Adrenal gland (tissue), 12 donors: ENCODE results near the gene CTNND2. TPM values are rescaled to one million over a fixed set of nuclear protein-coding genes. Genes with fewer than 3 reads are reported as not detected.

ENCODE experiments used
- DNase-seq, 7 donors: peaks; one replicate each; pipeline ENCODE4 v3.0.0-alpha.2; 2019 to 2020
- H3K27ac ChIP-seq, 5 donors: fragments of 200-600 bp; sonication (generic) in 4 of 5; 1 replicate in 3 of 5; 2 replicates in 2 of 5; pipeline versions ENCODE4 v1.5.1 to v1.8.0; 2016 to 2020; ENCODE audit warnings: mild to moderate bottlenecking in 1 of 5
- H3K27me3 ChIP-seq: fragments of 200-600 bp; 2 replicates; pipeline ENCODE4 v1.8.0; 2021
- H3K36me3 ChIP-seq, 2 donors: fragments of 200-600 bp; replicated peaks in 1 of 2; 1 replicate in 1 of 2; 2 replicates in 1 of 2; pipeline versions ENCODE4 v1.5.1 to v1.8.0; 2018 to 2022
- H3K4me1 ChIP-seq, 2 donors: fragments of 200-600 bp; replicated peaks in 1 of 2; 1 replicate in 1 of 2; 2 replicates in 1 of 2; pipeline versions ENCODE4 v1.5.1 to v1.8.0; 2018 to 2021
- H3K4me3 ChIP-seq, 4 donors: fragments of 200-600 bp; sonication (generic) in 3 of 4; one replicate each; pipeline ENCODE4 v1.5.1; 2016 to 2018
- H3K9me3 ChIP-seq, 3 donors: fragments of 200-600 bp; sonication (generic) in 1 of 3; replicated peaks in 1 of 3; 1 replicate in 2 of 3; 2 replicates in 1 of 3; pipeline versions ENCODE4 v1.5.1 to v1.8.0; 2016 to 2021
- POLR2A ChIP-seq, 2 donors: fragments of 450-650 bp; IDR thresholded peaks; one replicate each; pipeline ENCODE4 v1.6.1; 2017; ENCODE audit warnings: antibody characterized with exemption in 2 of 2, mild to moderate bottlenecking in 2 of 2, moderate library complexity in 1 of 2
- WGBS, 4 donors: extraction: QIAGEN DNeasy Blood & Tissue Kit in 2 of 4; methylation state at CpG; one replicate each; pipeline versions ENCODE4 v1.1.5 to v1.1.7; 2013 to 2017; 5-methylcytosine and 5-hydroxymethylcytosine counted together
- intact Hi-C, 2 donors: fragments of 100-400 bp; cut with DNase I; formaldehyde crosslinking; loops; one replicate each; pipeline versions ENCODE4 v1.14.1 to v1.15.0; 2022 to 2023
- polyA plus RNA-seq, 3 donors: library from polyadenylated mRNA; stranded (reverse); fragments of 200-250 nt in 2 of 3; fragments of 350-450 nt in 1 of 3; fragmentation: Illumina TruSeq in 1 of 3; extraction: RNeasy Lipid Tissue Mini Kit (QIAGEN cat#74804) in 1 of 3; gene quantifications; one replicate each; pipeline ENCODE4 v1.2.3, GENCODE V29; 2013 to 2014
- total RNA-seq, 9 donors: library from RNA; depleted of rRNA in 4 of 9; stranded (reverse); fragments of >200 nt in 4 of 9; fragments of 120-200 nt in 1 of 9; fragmentation: NEBNext Ultra II Directional in 1 of 9; extraction: Animal tissue kit (Norgen Biotek cat#: 25700) in 1 of 9; gene quantifications; one replicate each; pipeline versions ENCODE4 v1.1.0 to v1.2.4, GENCODE V29; 2013 to 2023
- TF ChIP-seq, protein P1 (sequence below), 6 experiments: fragments of 450-650 bp in 4 of 6; fragments of 200-600 bp in 2 of 6; sonication (generic) in 1 of 6; IDR thresholded peaks; 1 replicate in 5 of 6; 2 replicates in 1 of 6; pipeline versions ENCODE4 v1.5.1 to v1.8.0; 2016 to 2021; ENCODE audit warnings: antibody characterized with exemption in 6 of 6, mild to moderate bottlenecking in 2 of 6, moderate library complexity in 1 of 6
- donor health status: healthy with polysubstance abuse.
- donor health status: Bipolar disorder and iron deficiency.
- donor health status: DM: yes; HTN: yes; CAD: no.
- donor health status: DM: no; HTN: no; CAD: no.
- donor health status: DM: no; HTN: no; CAD: no.
- donor health status: DM: yes; HTN: yes; CAD: no.

Gene CTNND2
- total and polyA plus RNA-seq, 12 donors, result 0.34 to 4.2 (median 1.1) TPM; not detected in 1

DNA sequence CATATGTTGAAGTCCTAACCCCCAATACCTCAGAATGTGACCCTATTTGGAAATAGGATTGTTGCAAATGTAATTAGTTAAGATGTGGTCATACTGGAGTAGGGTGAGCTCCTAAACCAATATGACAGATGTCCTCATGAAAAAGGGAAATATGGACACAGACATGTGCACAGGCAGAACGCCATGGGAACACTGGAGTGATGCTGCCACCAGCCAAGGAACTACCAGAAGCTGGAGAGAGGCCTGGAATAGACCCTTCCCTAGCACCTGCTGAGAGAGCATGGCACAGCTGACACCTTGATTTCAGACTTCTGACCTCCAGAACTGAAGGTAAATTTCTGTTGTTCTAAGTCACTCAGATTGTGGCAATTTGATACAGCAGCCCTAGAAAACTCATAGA, 110.8 kb downstream of the CTNND2 start:
- H3K27ac ChIP-seq, result no peak overlapping the region
- no peaks in the 10 kb centered on the region for H3K9me3 ChIP-seq
- no peak overlapping the region for H3K4me3 ChIP-seq
- intact Hi-C loops, result no loop called here
- no peaks in the 10 kb centered on the region for H3K36me3 ChIP-seq
- no peak for TF ChIP-seq POLR2A (IDR thresholded peaks at IDR 0.05)
- TF ChIP-seq, protein P1, sequence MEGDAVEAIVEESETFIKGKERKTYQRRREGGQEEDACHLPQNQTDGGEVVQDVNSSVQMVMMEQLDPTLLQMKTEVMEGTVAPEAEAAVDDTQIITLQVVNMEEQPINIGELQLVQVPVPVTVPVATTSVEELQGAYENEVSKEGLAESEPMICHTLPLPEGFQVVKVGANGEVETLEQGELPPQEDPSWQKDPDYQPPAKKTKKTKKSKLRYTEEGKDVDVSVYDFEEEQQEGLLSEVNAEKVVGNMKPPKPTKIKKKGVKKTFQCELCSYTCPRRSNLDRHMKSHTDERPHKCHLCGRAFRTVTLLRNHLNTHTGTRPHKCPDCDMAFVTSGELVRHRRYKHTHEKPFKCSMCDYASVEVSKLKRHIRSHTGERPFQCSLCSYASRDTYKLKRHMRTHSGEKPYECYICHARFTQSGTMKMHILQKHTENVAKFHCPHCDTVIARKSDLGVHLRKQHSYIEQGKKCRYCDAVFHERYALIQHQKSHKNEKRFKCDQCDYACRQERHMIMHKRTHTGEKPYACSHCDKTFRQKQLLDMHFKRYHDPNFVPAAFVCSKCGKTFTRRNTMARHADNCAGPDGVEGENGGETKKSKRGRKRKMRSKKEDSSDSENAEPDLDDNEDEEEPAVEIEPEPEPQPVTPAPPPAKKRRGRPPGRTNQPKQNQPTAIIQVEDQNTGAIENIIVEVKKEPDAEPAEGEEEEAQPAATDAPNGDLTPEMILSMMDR (IDR thresholded peaks at IDR 0.05), result no peak
- DNase-seq, result no peak
- H3K27me3 ChIP-seq, result no peaks in the 10 kb centered on the region
- H3K4me1 ChIP-seq, result no peaks in the 10 kb centered on the region
- WGBS, 4 donors, result 62 to 92% (median 80%) methylated on average over 1 of the region's 1 CpG

DNA sequence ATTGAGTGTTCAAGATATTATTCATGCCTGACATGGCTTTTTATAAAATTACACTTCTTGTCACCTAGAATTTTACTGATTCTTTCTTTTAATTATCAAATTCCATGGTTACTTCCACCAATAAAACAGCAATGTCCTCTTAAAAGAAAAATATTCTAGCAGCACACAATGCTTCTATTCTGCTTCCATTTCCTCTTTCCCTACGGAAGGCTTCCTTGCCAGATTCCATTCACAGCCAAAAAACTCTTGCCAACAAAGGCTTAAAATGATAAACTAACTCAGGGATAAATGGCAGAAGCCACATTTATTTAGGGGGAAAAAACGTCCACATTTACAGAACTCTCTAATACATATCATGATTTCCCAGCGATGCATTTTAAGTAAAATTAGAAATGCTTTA, 111.6 kb downstream of the CTNND2 start:
- Histone ChIP-seq H3K27me3 (no peaks in the 10 kb centered on the region), H3K4me1 (no peaks in the 10 kb centered on the region), H3K4me3 (no peak overlapping the region), H3K27ac (no peak overlapping the region), H3K36me3 (no peaks in the 10 kb centered on the region), H3K9me3 (no peaks in the 10 kb centered on the region)
- TF ChIP-seq POLR2A (IDR thresholded peaks at IDR 0.05), result no peak
- TF ChIP-seq, protein P1 (IDR thresholded peaks at IDR 0.05), result no peak
- DNase-seq, result no peak
- intact Hi-C loops, result no loop called here
- 54 to 61% (median 56%) methylated on average over 3 of the region's 3 CpGs for WGBS, 4 donors

DNA sequence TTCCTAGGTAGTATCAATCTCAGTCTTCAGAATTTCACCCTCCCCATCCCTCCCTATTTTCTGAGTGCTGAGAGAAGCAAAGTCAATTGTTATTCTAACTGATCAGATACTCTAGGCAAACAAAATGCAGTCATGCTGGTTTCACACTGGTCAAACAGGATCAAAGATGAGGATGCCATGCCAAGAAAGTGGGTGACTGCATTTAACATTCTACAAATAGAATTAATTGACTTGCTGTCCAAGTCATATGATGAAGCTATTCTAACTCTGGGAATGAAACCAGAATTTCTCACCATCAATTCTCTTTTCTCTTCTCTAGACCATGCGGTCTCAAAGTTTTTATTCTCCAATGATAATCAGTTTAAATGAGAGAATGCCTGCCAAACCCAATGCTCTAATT, 112.5 kb downstream of the CTNND2 start:
- no peak for TF ChIP-seq POLR2A (IDR thresholded peaks at IDR 0.05)
- TF ChIP-seq, protein P1 (IDR thresholded peaks at IDR 0.05), result no peak
- H3K36me3 ChIP-seq, result no peaks in the 10 kb centered on the region
- H3K27ac ChIP-seq, result no peak overlapping the region
- H3K4me1 ChIP-seq, result no peaks in the 10 kb centered on the region
- WGBS, 4 donors, result 75 to 83% (median 79%) methylated on average over 1 of the region's 1 CpG
- DNase-seq, result no peak
- no peak overlapping the region for H3K4me3 ChIP-seq
- no peaks in the 10 kb centered on the region for H3K27me3 ChIP-seq
- H3K9me3 ChIP-seq, result no peaks in the 10 kb centered on the region
- intact Hi-C loops, result no loop called here

DNA sequence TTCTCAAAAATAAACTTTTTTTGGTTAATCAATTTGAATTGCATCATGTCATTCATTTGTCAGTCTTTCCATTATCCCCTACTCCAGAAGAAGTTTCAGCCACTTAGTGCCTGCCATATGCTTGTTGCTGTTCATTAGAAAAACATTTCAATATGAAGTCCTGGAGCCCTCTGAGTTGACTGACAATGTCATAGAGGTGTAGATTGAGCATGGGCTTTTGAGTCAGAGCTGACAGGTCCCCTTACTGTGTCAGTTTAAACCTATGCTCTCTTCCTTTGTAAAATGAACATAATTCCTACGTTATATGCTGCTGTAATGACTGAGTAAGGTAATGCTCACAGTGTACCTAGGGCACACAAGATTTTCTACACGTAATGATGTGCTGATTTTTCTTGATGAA, 114.0 kb downstream of the CTNND2 start:
- intact Hi-C loops, result no loop called here
- WGBS, 4 donors, result 29 to 43% (median 34%) methylated on average over 2 of the region's 2 CpGs
- DNase-seq, result no peak
- Histone ChIP-seq H3K4me1 (no peaks in the 10 kb centered on the region), H3K27me3 (no peaks in the 10 kb centered on the region), H3K9me3 (no peaks in the 10 kb centered on the region), H3K36me3 (no peaks in the 10 kb centered on the region), H3K4me3 (no peak overlapping the region), H3K27ac (no peak overlapping the region)
- TF ChIP-seq POLR2A (IDR thresholded peaks at IDR 0.05), result no peak
- TF ChIP-seq, protein P1 (IDR thresholded peaks at IDR 0.05), result no peak
